Measurements from ENCODE around the gene CENPB. TPM values are rescaled to one million over a fixed set of nuclear protein-coding genes. Genes with fewer than 3 reads are reported as not detected.

CENPB gene
- total and polyA plus RNA-seq, 10 of the 15 experiments (the other 5 are each of a cell fraction or from before 2014, with no cell fraction given) = 0.16 to 71.2 (median 14.0) TPM

- no peak for TF ChIP-seq CUX1 (IDR thresholded peaks at IDR 0.05; ENCODE audit: insufficient replicate concordance, low read depth, low read length)
- no peak for TF ChIP-seq IRF3 (IDR thresholded peaks at IDR 0.05)
- no peak for TF ChIP-seq E4F1 (IDR thresholded peaks at IDR 0.05; ENCODE audit: borderline replicate concordance, partially characterized antibody)
- no peak for TF ChIP-seq RBBP5 (conservative IDR thresholded peaks at IDR 0.05)
- TF ChIP-seq NFIC (IDR thresholded peaks at IDR 0.05; ENCODE audit: low read depth, low read length) = no peak
- no peak for TF ChIP-seq RAD51 (IDR thresholded peaks at IDR 0.05)
- TF ChIP-seq IKZF2 (IDR thresholded peaks at IDR 0.05) = no peak
- no peak for TF ChIP-seq MEF2A (IDR thresholded peaks at IDR 0.05; ENCODE audit: insufficient read depth, low read depth, low read length)
Measured at GRCh38 chr20:3801846-3802245, 15.3 kb upstream of the CENPB start (continued).
